Measurements from ENCODE around the gene POLRMT. TPM values are rescaled to one million over a fixed set of nuclear protein-coding genes. Genes with fewer than 3 reads are reported as not detected.

The POLRMT gene
- total RNA-seq, 1 donor from 2014 or later: 29.0 TPM

DNA sequence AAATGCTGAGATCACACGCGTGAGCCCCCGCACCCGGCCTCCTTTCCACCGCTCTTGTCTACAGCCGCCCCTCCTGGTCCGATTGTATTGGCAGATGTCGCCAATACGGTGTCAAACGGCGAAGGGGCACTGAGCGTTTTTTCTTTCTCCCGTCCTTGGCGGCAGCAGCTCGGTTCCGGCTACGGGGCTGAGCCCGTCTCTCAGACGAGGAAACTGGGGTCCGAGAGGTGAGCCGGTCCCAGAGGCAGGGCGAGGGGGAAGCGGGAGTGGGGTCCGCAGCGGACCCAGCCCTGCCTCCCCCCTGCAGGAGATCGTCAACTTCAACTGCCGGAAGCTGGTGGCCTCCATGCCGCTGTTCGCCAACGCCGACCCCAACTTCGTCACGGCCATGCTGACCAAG, 20.4 kb downstream of the POLRMT start:
- TF ChIP-seq, protein P1, sequence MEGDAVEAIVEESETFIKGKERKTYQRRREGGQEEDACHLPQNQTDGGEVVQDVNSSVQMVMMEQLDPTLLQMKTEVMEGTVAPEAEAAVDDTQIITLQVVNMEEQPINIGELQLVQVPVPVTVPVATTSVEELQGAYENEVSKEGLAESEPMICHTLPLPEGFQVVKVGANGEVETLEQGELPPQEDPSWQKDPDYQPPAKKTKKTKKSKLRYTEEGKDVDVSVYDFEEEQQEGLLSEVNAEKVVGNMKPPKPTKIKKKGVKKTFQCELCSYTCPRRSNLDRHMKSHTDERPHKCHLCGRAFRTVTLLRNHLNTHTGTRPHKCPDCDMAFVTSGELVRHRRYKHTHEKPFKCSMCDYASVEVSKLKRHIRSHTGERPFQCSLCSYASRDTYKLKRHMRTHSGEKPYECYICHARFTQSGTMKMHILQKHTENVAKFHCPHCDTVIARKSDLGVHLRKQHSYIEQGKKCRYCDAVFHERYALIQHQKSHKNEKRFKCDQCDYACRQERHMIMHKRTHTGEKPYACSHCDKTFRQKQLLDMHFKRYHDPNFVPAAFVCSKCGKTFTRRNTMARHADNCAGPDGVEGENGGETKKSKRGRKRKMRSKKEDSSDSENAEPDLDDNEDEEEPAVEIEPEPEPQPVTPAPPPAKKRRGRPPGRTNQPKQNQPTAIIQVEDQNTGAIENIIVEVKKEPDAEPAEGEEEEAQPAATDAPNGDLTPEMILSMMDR (IDR thresholded peaks at IDR 0.05; ENCODE audit: insufficient read depth, low read length, severe bottlenecking): no peak
- no peak for FAIRE-seq
- Histone ChIP-seq H3K4me3 (ENCODE audit: low read depth, low read length) (no peak overlapping the region), H3K36me3 (ENCODE audit: control insufficient read depth, insufficient read depth, low read length) (peaks cover 1% of the 10 kb centered on the region), H3K27me3 (ENCODE audit: control insufficient read depth, insufficient read depth, low read length) (no peaks in the 10 kb centered on the region)
- DNase-seq (ENCODE audit: low read depth): no peak

DNA sequence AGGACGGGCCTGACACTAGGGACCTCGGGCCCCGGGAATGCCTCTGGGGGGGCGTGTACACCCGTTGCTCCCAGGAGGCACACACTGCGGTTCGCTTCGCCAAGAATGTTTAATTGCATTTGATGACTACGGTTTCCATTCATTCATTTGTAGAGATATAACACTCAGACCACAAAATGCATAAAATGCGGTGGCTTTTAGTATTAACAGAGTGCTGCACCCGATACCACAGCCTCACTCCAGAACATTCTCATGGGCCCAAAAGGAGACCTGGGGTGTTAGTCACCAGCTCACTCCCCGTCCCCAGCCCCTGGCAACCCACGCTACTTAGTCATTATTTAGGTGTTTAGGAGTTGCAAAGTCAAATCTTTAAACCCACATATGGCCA, 21.9 kb downstream of the POLRMT start:
- H3K4me3 ChIP-seq (ENCODE audit: low read depth, low read length): no peak overlapping the region
- DNase-seq (ENCODE audit: low read depth) (peak; percentile 39), FAIRE-seq (no peak)
- TF ChIP-seq, protein P1 (IDR thresholded peaks at IDR 0.05; ENCODE audit: insufficient read depth, low read length, severe bottlenecking): no peak
- no peaks in the 10 kb centered on the region for H3K36me3 ChIP-seq (ENCODE audit: control insufficient read depth, insufficient read depth, low read length)
- no peaks in the 10 kb centered on the region for H3K27me3 ChIP-seq (ENCODE audit: control insufficient read depth, insufficient read depth, low read length)

DNA sequence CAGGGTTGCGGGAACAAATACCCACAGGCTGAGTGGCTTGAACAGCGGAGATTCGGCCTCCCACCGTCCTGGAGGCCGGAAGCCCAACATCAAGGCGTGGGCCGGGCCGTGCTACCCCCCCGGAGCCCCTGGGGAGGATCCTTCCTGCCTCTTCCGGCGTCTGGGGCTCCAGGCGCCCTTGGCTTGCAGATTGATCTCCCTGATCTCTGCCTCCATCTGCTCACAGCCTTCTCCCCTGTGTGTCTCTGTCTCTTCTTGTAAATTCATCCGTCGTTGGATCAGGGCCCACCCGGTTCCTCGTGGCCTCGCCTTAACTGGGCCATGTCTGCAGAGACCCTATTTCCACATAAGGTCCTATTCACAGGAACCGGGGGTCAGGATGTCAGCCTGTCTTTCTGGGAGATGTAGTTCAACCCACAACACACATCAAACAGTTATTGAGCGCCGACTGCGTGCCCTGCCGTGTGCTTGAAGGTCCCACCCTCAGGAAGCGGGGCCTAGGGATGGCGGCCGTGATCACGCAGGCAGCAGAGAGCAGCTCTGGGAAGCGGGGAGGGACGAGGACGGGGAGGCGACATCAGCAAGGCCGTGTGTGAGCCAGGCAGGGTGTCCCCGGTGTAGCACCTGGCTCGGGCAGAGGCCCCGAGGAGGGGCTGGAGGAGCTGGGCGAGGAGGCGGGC, 22.4 kb downstream of the POLRMT start:
- Histone ChIP-seq H3K27me3 (ENCODE audit: control insufficient read depth, insufficient read depth, low read length) (no peaks in the 10 kb centered on the region), H3K36me3 (ENCODE audit: control insufficient read depth, insufficient read depth, low read length) (no peaks in the 10 kb centered on the region), H3K4me3 (ENCODE audit: low read depth, low read length) (no peak overlapping the region)
- TF ChIP-seq, protein P1 (IDR thresholded peaks at IDR 0.05; ENCODE audit: insufficient read depth, low read length, severe bottlenecking): no peak
- DNase-seq (ENCODE audit: low read depth) (no peak), FAIRE-seq (no peak)

DNA sequence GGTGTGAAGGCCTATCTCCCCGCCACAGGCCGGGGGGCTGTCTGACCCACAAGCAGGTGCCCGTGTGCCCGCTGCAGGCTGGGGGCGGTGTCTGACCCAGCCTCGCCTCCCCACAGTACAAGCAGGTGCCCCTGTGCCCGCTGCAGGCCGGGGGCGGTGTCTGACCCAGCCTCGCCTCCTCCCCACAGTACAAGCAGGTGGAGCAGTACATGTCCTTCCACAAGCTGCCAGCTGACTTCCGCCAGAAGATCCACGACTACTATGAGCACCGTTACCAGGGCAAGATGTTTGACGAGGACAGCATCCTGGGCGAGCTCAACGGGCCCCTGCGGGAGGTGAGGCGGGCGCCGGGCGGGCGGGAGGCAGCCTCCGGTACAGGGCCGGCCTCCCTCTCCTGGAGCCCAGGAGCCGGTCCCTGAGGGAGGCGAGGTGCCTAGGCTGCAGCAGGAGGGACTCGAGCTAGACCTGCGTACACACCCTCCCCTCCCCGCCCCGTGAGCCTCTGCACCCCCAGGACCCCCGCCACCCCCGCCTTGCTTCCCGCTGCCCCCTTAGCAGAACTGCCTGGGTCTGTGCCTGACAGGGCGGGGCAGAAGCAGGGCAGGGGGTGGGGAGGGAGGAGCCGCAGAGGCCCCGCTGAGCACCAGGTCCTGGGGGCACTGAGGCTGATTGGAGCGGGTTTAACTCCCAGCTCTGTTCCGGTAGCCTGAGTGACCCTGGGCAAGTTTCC, 23.1 kb downstream of the POLRMT start:
- FAIRE-seq (no peak), DNase-seq (ENCODE audit: low read depth) (no peak)
- TF ChIP-seq, protein P1 (IDR thresholded peaks at IDR 0.05; ENCODE audit: insufficient read depth, low read length, severe bottlenecking): no peak
- no peaks in the 10 kb centered on the region for H3K36me3 ChIP-seq (ENCODE audit: control insufficient read depth, insufficient read depth, low read length)
- no peaks in the 10 kb centered on the region for H3K27me3 ChIP-seq (ENCODE audit: control insufficient read depth, insufficient read depth, low read length)
- no peak overlapping the region for H3K4me3 ChIP-seq (ENCODE audit: low read depth, low read length)

DNA sequence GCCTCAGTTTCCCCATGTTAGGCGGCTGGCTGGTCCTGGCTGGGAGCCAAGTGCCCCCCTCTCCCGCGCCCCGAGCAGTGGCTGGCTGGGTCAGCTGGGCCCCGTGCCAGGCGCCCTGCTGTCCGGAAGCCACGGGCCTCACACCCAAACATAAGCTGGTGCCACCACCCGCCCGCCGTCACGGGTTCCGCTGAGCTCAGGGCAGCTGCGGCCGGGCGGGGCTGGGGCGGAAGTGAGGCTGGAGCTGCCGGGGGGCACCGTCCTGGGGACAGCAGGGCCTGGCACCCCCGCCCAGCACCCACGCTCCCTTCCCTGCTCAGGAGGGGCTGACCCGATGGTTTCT, 24.4 kb downstream of the POLRMT start:
- DNase-seq (ENCODE audit: low read depth) (no peak), FAIRE-seq (no peak)

More for the DNA sequence above, 24.4 kb downstream of the POLRMT start:
- no peak overlapping the region for H3K4me3 ChIP-seq (ENCODE audit: low read depth, low read length)
- TF ChIP-seq, protein P1 (IDR thresholded peaks at IDR 0.05; ENCODE audit: insufficient read depth, low read length, severe bottlenecking): no peak
- no peaks in the 10 kb centered on the region for H3K27me3 ChIP-seq (ENCODE audit: control insufficient read depth, insufficient read depth, low read length)
- H3K36me3 ChIP-seq (ENCODE audit: control insufficient read depth, insufficient read depth, low read length): no peaks in the 10 kb centered on the region
